ENCODE measurements around the gene FBXO27. TPM values are rescaled to one million over a fixed set of nuclear protein-coding genes. Genes with fewer than 3 reads are reported as not detected.
"Not testable (repeated sequence)": the region's sequence is repeated elsewhere in the genome, so short reads cannot be mapped to it uniquely, and the experiment has no call there.

The FBXO27 gene
- total and polyA plus RNA-seq, 8 donors = 3.3 to 11.9 (median 4.0) TPM

GRCh38 chr19:38989066-38989605, 43.2 kb downstream of the FBXO27 start:
- no peaks in the 10 kb centered on the region for H3K9me3 ChIP-seq
- H3K4me1 ChIP-seq = no peaks in the 10 kb centered on the region
- H3K27ac ChIP-seq = no peak overlapping the region
- no peak overlapping the region for H3K4me3 ChIP-seq
- TF ChIP-seq CTCF (IDR thresholded peaks at IDR 0.05) = no peak
- ATAC-seq (no peak), DNase-seq (no peak)
- H3K36me3 ChIP-seq = no peaks in the 10 kb centered on the region
- H3K27me3 ChIP-seq = peaks cover 0 to 52% of the 10 kb centered on the region in 2 donors
- intact Hi-C loops (cut with DNase I) = no loop called here

GRCh38 chr19:38988627-38989026, 43.7 kb downstream of the FBXO27 start:
- H3K4me1 ChIP-seq; ATAC-seq; H3K4me3 ChIP-seq; H3K27ac ChIP-seq; H3K9me3 ChIP-seq; H3K36me3 ChIP-seq; DNase-seq; intact Hi-C loops (cut with DNase I): not testable (repeated sequence)
- H3K27me3 ChIP-seq = peaks cover 0 to 52% of the 10 kb centered on the region in 2 donors

- H3K36me3 ChIP-seq; ATAC-seq; intact Hi-C loops (cut with DNase I); H3K4me1 ChIP-seq; DNase-seq; H3K4me3 ChIP-seq; H3K9me3 ChIP-seq; H3K27ac ChIP-seq: not testable (repeated sequence)
- H3K27me3 ChIP-seq = peaks cover 0 to 51% of the 10 kb centered on the region in 2 donors
Measured at GRCh38 chr19:38987745-38988144, 44.6 kb downstream of the FBXO27 start.

- H3K4me1 ChIP-seq = no peaks in the 10 kb centered on the region
- no peak overlapping the region for H3K4me3 ChIP-seq
- no peak overlapping the region for H3K27ac ChIP-seq
- no peak for ATAC-seq
- H3K9me3 ChIP-seq = peaks cover 0 to 8% of the 10 kb centered on the region in 2 donors
- no peak for DNase-seq
- peaks cover 0 to 29% of the 10 kb centered on the region in 2 donors for H3K27me3 ChIP-seq
- H3K36me3 ChIP-seq = no peaks in the 10 kb centered on the region
- intact Hi-C loops (cut with DNase I) = no loop called here
- no peak for TF ChIP-seq CTCF (IDR thresholded peaks at IDR 0.05)
Measured at GRCh38 chr19:38985262-38985661, 47.1 kb downstream of the FBXO27 start.

- Histone ChIP-seq H3K27me3 (peaks cover 0 to 19% of the 10 kb centered on the region in 2 donors), H3K36me3 (no peaks in the 10 kb centered on the region)
- intact Hi-C loops (cut with DNase I) = no loop called here
Measured at GRCh38 chr19:38980583-38981374, 51.6 kb downstream of the FBXO27 start.

More at GRCh38 chr19:38980583-38981374, 51.6 kb downstream of the FBXO27 start:
- H3K4me1 ChIP-seq = peaks cover 4 to 6% of the 10 kb centered on the region in 2 donors
- DNase-seq (no peak), ATAC-seq (no peak)
- H3K27ac ChIP-seq = no peak overlapping the region
- no peak for TF ChIP-seq CTCF (IDR thresholded peaks at IDR 0.05)
- H3K9me3 ChIP-seq = peaks cover 0 to 8% of the 10 kb centered on the region in 2 donors
- no peak overlapping the region for H3K4me3 ChIP-seq
